ENCODE measurements around the gene ZNF512B. TPM values are rescaled to one million over a fixed set of nuclear protein-coding genes. Genes with fewer than 3 reads are reported as not detected.
"Not testable (repeated sequence)": the region's sequence is repeated elsewhere in the genome, so short reads cannot be mapped to it uniquely, and the experiment has no call there.

The ZNF512B gene
- 5.5 and 5.9 TPM in 2 replicates for total RNA-seq (2014; rRNA removed; shearing (Covaris generic))

DNA sequence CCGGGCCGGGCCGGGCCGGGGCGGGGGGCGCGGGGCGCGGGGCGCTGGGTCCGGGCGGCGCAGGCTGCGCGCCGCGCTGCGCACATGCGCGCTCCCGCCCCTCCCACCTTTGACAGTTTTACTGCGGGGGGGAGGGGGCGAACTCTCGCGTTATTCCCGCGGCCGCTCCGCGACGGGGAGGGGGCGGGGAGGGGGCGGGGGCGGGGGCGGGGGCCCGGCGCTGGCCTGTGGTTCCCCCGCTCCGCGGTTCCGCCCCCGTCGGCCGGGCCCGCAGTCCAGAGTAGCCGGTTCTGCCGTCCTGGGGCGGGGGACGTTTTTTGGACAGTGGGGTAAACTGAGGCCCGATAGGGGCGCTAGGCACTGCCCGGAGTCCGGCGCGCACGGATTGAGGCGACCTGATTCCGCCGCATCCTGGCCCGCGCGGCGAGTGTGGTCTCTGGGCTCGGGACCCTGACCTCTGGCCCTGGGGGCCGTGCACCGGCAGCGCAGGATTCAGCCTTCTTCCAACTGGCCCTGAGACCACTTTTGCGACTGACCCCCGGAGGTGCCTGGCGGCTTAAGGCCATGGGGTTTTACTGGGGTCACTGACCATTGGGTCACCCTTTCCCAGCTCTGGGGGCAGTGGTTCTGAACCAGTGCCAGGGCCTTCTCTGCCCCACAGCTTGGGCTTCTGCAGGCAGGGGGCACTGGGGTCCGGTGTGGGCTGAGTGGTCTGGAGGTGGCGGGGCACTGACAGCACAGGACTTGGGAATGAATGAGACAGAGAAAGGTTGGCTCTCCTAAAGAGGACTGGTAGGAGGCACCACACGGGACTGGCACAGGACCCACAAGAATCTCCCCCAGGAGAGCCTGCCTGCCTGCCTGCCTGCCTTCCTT, at the start of gene ZNF512B:
Gene ZNF512B (minus strand): TSS at position 93 of the 876 bp plus-strand sequence. CDS start 1,980 bp downstream, outside the sequence.
- in situ Hi-C loops (cut with HindIII; ENCODE audit: low sequenced_read_pairs), result no loop called here
- DNase-seq (ENCODE audit: low spot score), result peak; percentile 49

- in situ Hi-C loops (cut with HindIII; ENCODE audit: low sequenced_read_pairs), result no loop called here
- no peak for DNase-seq (ENCODE audit: low spot score)
Measured at GRCh38 chr20:64015635-64016034, 45.9 kb upstream of the ZNF512B start.

GRCh38 chr20:64012385-64013154, 42.8 kb upstream of the ZNF512B start:
- in situ Hi-C loops (cut with HindIII; ENCODE audit: low sequenced_read_pairs); DNase-seq (ENCODE audit: low spot score): not testable (repeated sequence)

DNA sequence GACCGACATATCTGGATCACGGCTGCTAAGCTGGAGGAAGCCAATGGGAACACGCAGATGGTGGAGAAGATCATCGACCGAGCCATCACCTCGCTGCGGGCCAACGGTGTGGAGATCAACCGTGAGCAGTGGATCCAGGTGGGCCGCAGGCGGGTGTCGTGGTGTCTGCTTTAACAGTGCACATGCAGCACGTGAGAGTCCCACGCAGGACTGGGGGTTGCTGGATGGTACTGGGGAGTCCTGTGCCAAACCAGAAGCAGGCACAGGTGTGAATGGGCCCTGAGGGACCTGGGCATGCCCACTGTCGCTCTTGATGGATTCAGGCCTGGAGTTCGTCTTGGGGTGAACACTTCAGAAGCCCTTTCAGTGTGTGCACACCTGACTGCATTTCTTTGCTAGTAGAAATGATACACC, 41.6 kb upstream of the ZNF512B start:
- in situ Hi-C loops (cut with HindIII; ENCODE audit: low sequenced_read_pairs), result no loop called here
- DNase-seq (ENCODE audit: low spot score), result no peak

- in situ Hi-C loops (cut with HindIII; ENCODE audit: low sequenced_read_pairs), result no loop called here
- no peak for DNase-seq (ENCODE audit: low spot score)
Measured at GRCh38 chr20:64010711-64011237, 41.0 kb upstream of the ZNF512B start.

DNA sequence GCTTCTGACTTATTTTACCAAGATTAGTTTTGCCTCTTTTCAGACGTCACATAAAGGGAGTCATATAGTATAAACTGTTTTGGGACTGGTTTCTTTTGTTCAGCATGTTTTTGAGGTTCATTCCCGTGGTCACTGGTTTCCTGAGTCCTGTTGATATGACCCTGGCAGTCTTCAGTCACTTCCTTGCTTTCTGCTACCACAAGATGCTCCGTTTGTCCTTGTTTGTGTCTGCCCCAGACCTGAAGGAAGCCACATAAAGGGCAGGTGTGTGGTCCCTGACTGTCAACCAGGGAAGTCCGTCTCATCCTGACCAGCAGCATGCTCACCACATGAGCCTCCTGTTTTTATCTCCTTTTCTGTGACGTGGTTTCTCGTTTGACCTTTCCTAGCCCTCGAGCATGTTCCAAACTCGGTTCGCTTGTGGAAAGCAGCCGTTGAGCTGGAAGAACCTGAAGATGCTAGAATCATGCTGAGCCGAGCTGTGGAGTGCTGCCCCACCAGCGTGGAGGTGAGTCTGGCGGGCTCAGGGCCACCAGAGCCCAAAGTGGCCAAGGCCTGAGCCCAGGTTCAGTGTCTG, 40.2 kb upstream of the ZNF512B start:
- in situ Hi-C loops (cut with HindIII; ENCODE audit: low sequenced_read_pairs), result no loop called here
- no peak for DNase-seq (ENCODE audit: low spot score)

DNA sequence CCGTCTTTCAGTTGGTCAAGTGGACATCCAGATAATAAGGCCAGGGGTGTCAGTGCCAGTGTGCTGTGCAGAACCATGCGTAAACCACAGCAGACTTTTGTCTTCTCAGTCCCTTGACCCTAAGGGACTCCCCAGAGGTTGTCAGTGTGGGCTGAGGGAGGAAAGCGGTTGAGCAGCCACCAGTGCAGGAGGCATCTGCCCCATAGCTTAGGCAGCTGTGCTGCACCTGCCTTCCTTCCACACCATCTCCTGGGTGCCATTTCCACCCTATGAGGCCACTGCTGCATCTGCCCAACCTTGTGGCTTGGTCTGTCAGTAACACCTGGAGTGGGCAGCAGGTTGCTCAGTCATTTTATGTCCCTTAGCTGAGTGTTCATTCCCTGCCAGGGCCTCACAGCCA, 37.2 kb upstream of the ZNF512B start:
- no peak for DNase-seq (ENCODE audit: low spot score)
- in situ Hi-C loops (cut with HindIII; ENCODE audit: low sequenced_read_pairs), result no loop called here

DNA sequence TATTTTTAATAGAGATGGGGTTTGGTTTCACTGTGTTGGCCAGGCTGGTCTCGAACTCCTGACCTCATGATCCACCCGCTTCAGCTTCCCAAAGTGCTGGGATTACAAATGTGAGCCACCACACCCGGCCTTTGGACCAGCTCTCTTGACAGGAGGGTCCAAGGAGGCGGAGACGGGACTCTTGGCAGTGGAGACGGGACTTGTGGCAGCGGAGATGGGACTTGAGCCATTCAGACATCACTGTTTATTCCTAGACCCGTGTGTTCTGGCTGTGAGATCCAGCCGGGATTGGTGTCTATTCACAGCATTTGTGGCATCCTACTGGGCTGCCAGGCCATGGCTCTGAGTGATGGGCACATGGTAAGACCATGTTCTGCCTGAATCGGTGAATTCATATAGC, 36.8 kb upstream of the ZNF512B start:
- in situ Hi-C loops (cut with HindIII; ENCODE audit: low sequenced_read_pairs), result no loop called here
- DNase-seq (ENCODE audit: low spot score), result peak; percentile 51

- in situ Hi-C loops (cut with HindIII; ENCODE audit: low sequenced_read_pairs), result no loop called here
- no peak for DNase-seq (ENCODE audit: low spot score)
Measured at GRCh38 chr20:64005394-64005793, 35.7 kb upstream of the ZNF512B start.

DNA sequence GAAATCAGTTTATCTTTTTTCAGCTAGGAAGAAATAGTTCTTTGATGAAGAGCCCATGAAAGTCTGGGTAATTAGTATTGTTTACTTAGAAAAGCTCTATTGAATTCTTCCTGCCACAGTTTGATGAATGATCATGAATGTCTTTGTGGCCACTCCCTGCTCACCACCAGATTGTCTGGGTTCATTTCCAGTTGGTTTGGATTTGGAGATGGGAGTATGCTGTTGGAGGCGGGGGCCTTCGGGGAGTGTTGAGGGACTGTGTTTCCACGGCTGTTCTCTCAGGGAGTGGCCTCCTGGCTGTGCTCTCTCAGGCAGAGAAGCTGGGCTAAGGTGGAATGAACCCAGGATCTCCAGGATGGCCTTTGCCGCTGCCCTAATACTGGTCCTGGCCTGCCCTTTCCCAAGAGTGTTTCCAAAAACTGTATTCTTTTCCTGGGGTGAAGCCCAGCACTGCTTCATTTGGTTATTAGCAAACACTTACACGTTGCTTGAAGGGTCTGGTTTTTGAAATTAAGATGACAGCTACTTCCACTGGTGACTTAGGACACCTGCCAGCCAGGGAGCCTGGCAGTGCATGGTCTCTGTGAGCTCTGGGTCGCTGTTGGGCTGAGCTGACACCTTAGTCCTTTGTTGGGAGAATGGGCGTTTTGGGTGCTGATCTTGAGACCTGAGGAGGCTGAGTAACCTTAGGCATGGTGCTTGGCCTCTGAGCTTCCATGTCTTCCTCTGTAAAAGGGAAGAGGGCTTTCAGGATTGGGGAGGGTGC, 34.4 kb upstream of the ZNF512B start:
- no peak for DNase-seq (ENCODE audit: low spot score)
- in situ Hi-C loops (cut with HindIII; ENCODE audit: low sequenced_read_pairs), result no loop called here

- peak; percentile 99 for DNase-seq (ENCODE audit: low spot score)
- in situ Hi-C loops (cut with HindIII; ENCODE audit: low sequenced_read_pairs), result no loop called here
Measured at GRCh38 chr20:64001607-64002011, 31.9 kb upstream of the ZNF512B start.

- DNase-seq (ENCODE audit: low spot score), result peak; percentile 96
- in situ Hi-C loops (cut with HindIII; ENCODE audit: low sequenced_read_pairs), result no loop called here
Measured at GRCh38 chr20:64000906-64001305, 31.2 kb upstream of the ZNF512B start.

- no peak for DNase-seq (ENCODE audit: low spot score)
- in situ Hi-C loops (cut with HindIII; ENCODE audit: low sequenced_read_pairs), result no loop called here
Measured at GRCh38 chr20:63982937-63983336, 13.2 kb upstream of the ZNF512B start.

DNA sequence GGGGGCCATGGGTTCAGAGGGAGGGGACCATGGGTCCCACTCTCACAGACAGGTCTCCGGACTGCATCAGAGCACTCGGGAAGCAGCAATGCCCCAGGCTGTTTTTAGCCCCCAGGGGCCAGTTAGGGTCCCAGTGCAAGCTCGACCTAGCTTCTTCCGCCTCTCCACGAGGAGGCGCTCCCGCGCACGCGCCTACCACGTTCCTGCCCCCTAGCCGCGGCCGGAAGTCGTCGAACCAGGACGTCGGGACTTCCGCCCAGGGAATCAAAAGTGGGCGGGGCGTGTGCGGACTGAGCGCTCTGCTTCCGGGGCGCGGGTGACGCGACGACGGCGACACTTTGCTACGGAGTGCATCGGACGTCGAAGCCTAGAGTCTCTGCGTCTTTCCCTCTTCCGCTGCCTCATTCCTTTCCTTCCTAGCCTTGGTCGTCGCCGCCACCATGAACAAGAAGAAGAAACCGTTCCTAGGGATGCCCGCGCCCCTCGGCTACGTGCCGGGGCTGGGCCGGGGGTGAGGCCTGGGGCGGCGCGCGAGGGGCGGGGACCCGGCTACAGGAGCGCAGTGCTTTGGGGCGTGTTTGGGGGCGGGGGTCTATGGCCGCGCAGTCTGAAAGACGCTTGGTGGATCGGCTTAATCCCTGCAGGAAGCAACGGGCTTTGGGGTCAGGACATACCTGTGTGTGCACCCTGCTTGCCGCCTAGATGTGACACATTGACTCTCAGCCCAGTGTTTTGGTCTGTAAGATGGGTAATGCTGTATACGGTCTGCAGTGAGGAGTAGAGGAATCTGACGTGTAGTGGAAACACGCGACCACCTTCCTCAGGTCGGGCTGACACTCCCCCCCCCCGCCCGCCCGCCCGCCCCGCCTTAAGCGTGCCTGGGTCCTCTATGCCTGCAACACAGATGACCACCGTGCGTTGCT, 11.3 kb upstream of the ZNF512B start, which contains the start of gene PRPF6:
Gene PRPF6 (plus strand): TSS at position 327 of the 923 bp plus-strand sequence. CDS start 114 bp downstream, at position 441.
- peak; percentile 93 for DNase-seq (ENCODE audit: low spot score)
- in situ Hi-C loops (cut with HindIII; ENCODE audit: low sequenced_read_pairs), result no loop called here

GRCh38 chr20:63980317-63980805, 10.6 kb upstream of the ZNF512B start:
- DNase-seq (ENCODE audit: low spot score), result no peak
- in situ Hi-C loops (cut with HindIII; ENCODE audit: low sequenced_read_pairs), result no loop called here

DNA sequence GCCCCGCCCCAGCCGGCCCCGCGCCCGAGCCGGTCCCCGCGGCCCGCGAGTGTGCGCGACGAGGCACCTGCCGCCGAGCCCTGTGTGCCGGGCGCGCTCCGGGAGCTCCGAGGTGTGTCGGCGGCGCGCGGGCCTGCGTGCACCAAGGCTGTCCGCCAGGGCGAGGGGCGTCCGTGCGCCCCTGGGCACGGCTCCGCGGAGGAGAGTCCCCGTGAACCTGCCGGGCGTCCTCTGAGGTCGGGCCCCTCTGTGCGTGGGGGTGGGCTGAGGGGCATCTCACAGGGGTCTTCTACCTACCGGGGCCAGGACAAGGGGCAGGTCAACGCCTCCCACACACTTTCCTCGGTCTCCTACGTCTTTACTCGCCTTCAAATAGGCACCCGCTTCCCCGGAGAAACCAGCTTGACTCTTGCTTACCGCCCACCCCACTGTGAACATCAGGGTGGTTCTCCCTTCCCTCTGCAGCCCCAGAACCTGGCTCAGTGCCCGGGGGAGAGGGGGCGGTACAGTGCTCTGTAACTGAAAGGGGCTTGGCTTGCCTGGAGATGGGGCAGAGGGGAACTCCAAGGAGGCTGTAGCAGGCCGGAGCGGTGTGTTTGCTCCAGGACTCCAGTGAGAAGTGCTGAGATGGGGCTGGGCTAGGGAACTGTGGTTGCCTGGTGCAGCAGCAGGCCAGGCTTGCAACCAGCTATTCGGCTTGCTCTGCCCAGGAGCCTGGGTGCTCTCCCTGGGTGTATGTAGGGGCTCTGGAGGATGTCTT, 10.0 kb upstream of the ZNF512B start, which contains the start of gene SAMD10:
Gene SAMD10 (minus strand): TSS at position 86 of the 760 bp plus-strand sequence. CDS start 175 bp downstream, outside the sequence.
- peak; percentile 58 for DNase-seq (ENCODE audit: low spot score)
- in situ Hi-C loops (cut with HindIII; ENCODE audit: low sequenced_read_pairs), result no loop called here

GRCh38 chr20:63979229-63979556, 9.5 kb upstream of the ZNF512B start:
- DNase-seq (ENCODE audit: low spot score), result no peak
- in situ Hi-C loops (cut with HindIII; ENCODE audit: low sequenced_read_pairs), result no loop called here

Measured in G401 (cell line).